HepG2 (cell line): ENCODE results near the gene MEMO1. TPM values are rescaled to one million over a fixed set of nuclear protein-coding genes. Genes with fewer than 3 reads are reported as not detected.

ENCODE experiments used
- ATAC-seq: fragments of 200-7000 bp; cut with Tn5 transposase; 3 replicates; pipeline ENCODE4 v1.9.1; 2020; ENCODE audit warnings: mild to moderate bottlenecking, moderate library complexity
- BruUV-seq: library from RNA; stranded (reverse); fragments of 400-500 nt; replicated peaks from 2 replicates; lab custom pipeline; 2021; lab: Mats Ljungman, UMichigan
- CTCF ChIA-PET: fragments of 300-600 bp; formaldehyde crosslinking; extraction: SDS; loops from one replicate; lab custom pipeline; 2021; ENCODE audit warnings: low total read pairs, inconsistent platforms, low intra/inter-chr PET ratio; lab: Yijun Ruan, JAX
- POLR2A ChIA-PET: fragments of 350-600 bp; sonication (Branson Sonifier 250); formaldehyde crosslinking; loops from one replicate; lab custom pipeline; 2020; ENCODE audit warnings: antibody characterized with exemption, inconsistent platforms; lab: Yijun Ruan, JAX
- DNase-seq: peaks from one replicate; pipeline ENCODE4 v3.0.0-alpha.2; 2015; ENCODE audit warnings: low spot score
- FAIRE-seq: peaks from 3 replicates; lab custom pipeline; 2011; peaks lifted over from hg19 to GRCh38; lab: Jason Lieb, UNC
- H2AFZ ChIP-seq: one replicate; pipeline ENCODE4 v1.6.1; 2011; ENCODE audit warnings: low read length, inconsistent platforms
- H3K27ac ChIP-seq: fragments of 300-600 bp; 3 replicates; pipeline ENCODE4 v1.8.0; 2011; ENCODE audit warnings: mixed run types, mild to moderate bottlenecking, mixed read lengths, low read length, inconsistent platforms; ENCODE audit not compliant: insufficient read depth; ENCODE audit errors: extremely low read length
- H3K27me3 ChIP-seq, 2 experiments: fragments of 200-600 bp in 1 of 2; 2 replicates in 1 of 2; 3 replicates in 1 of 2; pipeline versions ENCODE4 v1.6.0 to v1.8.0; 2011; ENCODE audit warnings: low read length in 2 of 2, mild to moderate bottlenecking in 2 of 2, moderate library complexity in 2 of 2, inconsistent platforms in 1 of 2; ENCODE audit not compliant: insufficient read depth in 2 of 2, control insufficient read depth in 1 of 2
- H3K36me3 ChIP-seq, 2 experiments: fragments of 200-600 bp in 1 of 2; replicated peaks in 1 of 2; 2 replicates in 1 of 2; 3 replicates in 1 of 2; pipeline versions ENCODE4 v1.5.1 to v1.8.0; 2011; ENCODE audit warnings: low read length in 2 of 2, inconsistent platforms in 1 of 2; ENCODE audit not compliant: insufficient read depth in 2 of 2, control insufficient read depth in 1 of 2
- H3K4me1 ChIP-seq: 2 replicates; pipeline ENCODE4 v1.5.1; 2012; ENCODE audit warnings: low read length, inconsistent platforms; ENCODE audit not compliant: insufficient read depth
- H3K4me2 ChIP-seq: 2 replicates; pipeline ENCODE4 v1.6.0; 2011; ENCODE audit warnings: low read depth, low read length, inconsistent platforms
- H3K4me3 ChIP-seq, 3 experiments: fragments of 200-600 bp in 1 of 3; sonication (generic), shearing (Covaris generic) in 1 of 3; replicated peaks in 1 of 3; 2 replicates each; pipeline ENCODE4 v1.5.1; 2011 to 2016; ENCODE audit warnings: low read length in 3 of 3, inconsistent platforms in 2 of 3, low read depth in 2 of 3, mild to moderate bottlenecking in 2 of 3, control low read depth in 1 of 3, mixed read lengths in 1 of 3; ENCODE audit not compliant: insufficient read depth in 1 of 3
- H3K79me2 ChIP-seq: one replicate; pipeline ENCODE4 v1.6.1; 2011; ENCODE audit warnings: low read length, inconsistent platforms; ENCODE audit not compliant: insufficient read depth
- H3K9ac ChIP-seq: 2 replicates; pipeline ENCODE4 v1.6.0; 2011; ENCODE audit warnings: mild to moderate bottlenecking, low read depth, low read length, inconsistent platforms; ENCODE audit not compliant: insufficient read depth
- H3K9me3 ChIP-seq: 2 replicates; pipeline ENCODE4 v1.5.1; 2012; ENCODE audit warnings: mild to moderate bottlenecking, low read length
- H4K20me1 ChIP-seq: 2 replicates; pipeline ENCODE4 v1.6.0; 2011; ENCODE audit warnings: inconsistent platforms, mild to moderate bottlenecking, low read length, moderate library complexity; ENCODE audit not compliant: insufficient read depth
- ATF4 ChIP-seq, 2 experiments: fragments of 450-650 bp in 1 of 2; sonication (generic) in 1 of 2; formaldehyde crosslinking; IDR thresholded peaks; 2 replicates each; pipeline versions ENCODE4 v1.5.0 to v1.8.0; 2020 to 2022; ENCODE audit warnings: mild to moderate bottlenecking in 1 of 2, missing genetic modification reagents in 1 of 2
- CEBPZ ChIP-seq: IDR thresholded peaks from 2 replicates; pipeline ENCODE4 v1.6.1; 2012; ENCODE audit warnings: low read length, improper control_type of control experiment
- MAZ ChIP-seq, 2 experiments: sonication (generic) in 1 of 2; formaldehyde crosslinking in 1 of 2; IDR thresholded peaks; 2 replicates each; pipeline versions ENCODE4 v1.5.0 to v1.6.1; 2012 to 2020; ENCODE audit warnings: low read depth in 2 of 2, mild to moderate bottlenecking in 2 of 2, borderline replicate concordance in 1 of 2, improper control_type of control experiment in 1 of 2, low read length in 1 of 2, missing genetic modification reagents in 1 of 2, moderate library complexity in 1 of 2
- PAF1 ChIP-seq: IDR thresholded peaks from 2 replicates; pipeline ENCODE4 v1.6.1; 2016; ENCODE audit warnings: missing genetic modification reagents, missing compliant biosample characterization
- RFX1 ChIP-seq: fragments of 450-650 bp; IDR thresholded peaks from 2 replicates; pipeline ENCODE4 v1.6.1; 2017
- TSC22D2 ChIP-seq: sonication (generic); formaldehyde crosslinking; IDR thresholded peaks from 2 replicates; pipeline ENCODE4 v1.5.1; 2020; ENCODE audit warnings: missing genetic modification reagents, mild to moderate bottlenecking, borderline replicate concordance
- ZMYM2 ChIP-seq: sonication (generic); formaldehyde crosslinking; IDR thresholded peaks from 2 replicates; pipeline ENCODE4 v1.8.0; 2022; ENCODE audit warnings: mild to moderate bottlenecking, missing genetic modification reagents
- ZNF142 ChIP-seq: sonication (generic); formaldehyde crosslinking; IDR thresholded peaks from 2 replicates; pipeline ENCODE4 v1.4.0; 2020; ENCODE audit warnings: missing genetic modification reagents
- ZNF362 ChIP-seq: sonication (generic); formaldehyde crosslinking; IDR thresholded peaks from 2 replicates; pipeline ENCODE4 v1.4.0; 2020; ENCODE audit warnings: missing genetic modification reagents, mild to moderate bottlenecking, borderline replicate concordance
- ZNF446 ChIP-seq: sonication (generic); formaldehyde crosslinking; IDR thresholded peaks from 2 replicates; pipeline ENCODE4 v1.5.0; 2020; ENCODE audit warnings: mild to moderate bottlenecking, missing genetic modification reagents
- ZNF510 ChIP-seq: sonication (generic); formaldehyde crosslinking; IDR thresholded peaks from 2 replicates; pipeline ENCODE4 v1.4.0; 2020; ENCODE audit warnings: low read depth, mild to moderate bottlenecking, missing genetic modification reagents
- ZNF598 ChIP-seq: sonication (generic); formaldehyde crosslinking; IDR thresholded peaks from 2 replicates; pipeline ENCODE4 v1.5.1; 2020; ENCODE audit warnings: mild to moderate bottlenecking, missing genetic modification reagents, borderline replicate concordance
- ZNF761 ChIP-seq: sonication (generic); formaldehyde crosslinking; conservative IDR thresholded peaks from 2 replicates; pipeline ENCODE4 v1.4.0; 2020; ENCODE audit warnings: mild to moderate bottlenecking, missing genetic modification reagents
- WGBS: methylation state at CpG from one replicate; pipeline ENCODE4 v1.1.6; 2017; ENCODE audit warnings: low lambda C conversion rate; 5-methylcytosine and 5-hydroxymethylcytosine counted together
- in situ Hi-C: cut with HindIII; loops from 2 replicates; pipeline ENCODE4 v1.10.0; 2017; ENCODE audit warnings: low pct_unique_long_range_greater_than_20kb; ENCODE audit not compliant: extremely low pct_ligation_motif_present
- intact Hi-C: fragments of 100-400 bp; cut with micrococcal nuclease; formaldehyde crosslinking; loops from one replicate; pipeline ENCODE4 v1.10.0; 2022; ENCODE audit not compliant: unreplicated experiment
- polyA plus RNA-seq, 8 experiments: library from polyadenylated mRNA; depleted of rRNA in 3 of 8; stranded (reverse) in 7 of 8; unstranded in 1 of 8; fragments of >200 nt; fragmentation: Illumina TruSeq in 4 of 8; extraction: Trizol in 4 of 8; gene quantifications; 2 replicates each; pipeline versions ENCODE4 v1.2.1 to v1.2.3, GENCODE V29; 2011 to 2016; ENCODE audit warnings: low read depth in 4 of 8, missing spikeins in 1 of 8, mixed read lengths in 1 of 8; ENCODE audit not compliant: insufficient read depth in 1 of 8
- total RNA-seq, 5 experiments: library from RNA; depleted of rRNA; stranded (reverse); fragments of >200 nt; fragmentation: Illumina TruSeq; extraction: Trizol; gene quantifications; 2 replicates each; pipeline ENCODE4 v1.2.3, GENCODE V29; 2016; ENCODE audit warnings: low read depth in 1 of 5

Gene MEMO1
- total and polyA plus RNA-seq, 2 of the 13 experiments (the other 11 are each of a cell fraction or from before 2014, with no cell fraction given): 69.8 to 81.6 TPM

GRCh38 chr2:31946838-31947237, 64.0 kb downstream of the MEMO1 start:
- intact Hi-C loops (no loop called here), in situ Hi-C loops (no loop called here)
- H3K4me1 ChIP-seq: no peaks in the 10 kb centered on the region; the same call in 1 of the 2 replicates
- no peaks in the 10 kb centered on the region for H3K9me3 ChIP-seq
- H4K20me1 ChIP-seq: peaks cover 20% of the 10 kb centered on the region
- H3K4me2 ChIP-seq: no peak overlapping the region
- BruUV-seq: no TSS peak
- POLR2A ChIA-PET: no interaction called here
- FAIRE-seq (no peak), ATAC-seq (no peak), DNase-seq (no peak)
- H3K27me3 ChIP-seq: no peaks in the 10 kb centered on the region
- H3K79me2 ChIP-seq: peaks cover 77% of the 10 kb centered on the region
- WGBS: 98% methylated on average over 4 of the region's 4 CpGs
- H3K36me3 ChIP-seq: peaks cover 3 to 9% of the 10 kb centered on the region in 2 experiments; a peak in 4 of 5 replicates
- no peak overlapping the region for H3K4me3 ChIP-seq
- H3K9ac ChIP-seq: no peak overlapping the region
- CTCF ChIA-PET: no interaction called here
- no peak overlapping the region for H3K27ac ChIP-seq
- no peak overlapping the region for H2AFZ ChIP-seq
- no peak for TF ChIP-seq ZNF362
- no peak for TF ChIP-seq PAF1
- no peak for TF ChIP-seq ZNF761 (CRISPR knock-in tag)
- no peak for TF ChIP-seq ZNF510 (CRISPR knock-in tag)
- TF ChIP-seq ZMYM2 (CRISPR knock-in tag): no peak
- no peak for TF ChIP-seq ZNF142
- no peak for TF ChIP-seq MAZ (IDR thresholded peaks at IDR 0.05; ENCODE audit: borderline replicate concordance, low read depth, low read length)
- no peak for TF ChIP-seq MAZ (CRISPR knock-in tag; IDR thresholded peaks at IDR 0.05; ENCODE audit: low read depth)
- TF ChIP-seq ATF4 (CRISPR knock-in tag; IDR thresholded peaks at IDR 0.05): no peak
- no peak for TF ChIP-seq ZNF446 (CRISPR knock-in tag)
- no peak for TF ChIP-seq CEBPZ
- no peak for TF ChIP-seq TSC22D2 (CRISPR knock-in tag)
- TF ChIP-seq RFX1: no peak
- no peak for TF ChIP-seq ZNF598 (CRISPR knock-in tag)
